GM19193 (cell line): ENCODE data around the gene IL23R.

Source experiments
- POLR2A ChIP-seq: IDR thresholded peaks from 4 replicates; pipeline ENCODE4 v1.6.1; 2011; ENCODE audit not compliant: insufficient read depth, insufficient read length; ENCODE audit errors: extremely low read depth

Gene IL23R

GRCh38 chr1:67204298-67204980 is 38.2 kb downstream of the IL23R start:
- TF ChIP-seq POLR2A = no peak

- TF ChIP-seq POLR2A = no peak
These were observed 42.0 kb downstream of the IL23R start for GRCh38 chr1:67208217-67208616.

GRCh38 chr1:67209521-67209920 is 43.3 kb downstream of the IL23R start:
- TF ChIP-seq POLR2A = no peak

DNA sequence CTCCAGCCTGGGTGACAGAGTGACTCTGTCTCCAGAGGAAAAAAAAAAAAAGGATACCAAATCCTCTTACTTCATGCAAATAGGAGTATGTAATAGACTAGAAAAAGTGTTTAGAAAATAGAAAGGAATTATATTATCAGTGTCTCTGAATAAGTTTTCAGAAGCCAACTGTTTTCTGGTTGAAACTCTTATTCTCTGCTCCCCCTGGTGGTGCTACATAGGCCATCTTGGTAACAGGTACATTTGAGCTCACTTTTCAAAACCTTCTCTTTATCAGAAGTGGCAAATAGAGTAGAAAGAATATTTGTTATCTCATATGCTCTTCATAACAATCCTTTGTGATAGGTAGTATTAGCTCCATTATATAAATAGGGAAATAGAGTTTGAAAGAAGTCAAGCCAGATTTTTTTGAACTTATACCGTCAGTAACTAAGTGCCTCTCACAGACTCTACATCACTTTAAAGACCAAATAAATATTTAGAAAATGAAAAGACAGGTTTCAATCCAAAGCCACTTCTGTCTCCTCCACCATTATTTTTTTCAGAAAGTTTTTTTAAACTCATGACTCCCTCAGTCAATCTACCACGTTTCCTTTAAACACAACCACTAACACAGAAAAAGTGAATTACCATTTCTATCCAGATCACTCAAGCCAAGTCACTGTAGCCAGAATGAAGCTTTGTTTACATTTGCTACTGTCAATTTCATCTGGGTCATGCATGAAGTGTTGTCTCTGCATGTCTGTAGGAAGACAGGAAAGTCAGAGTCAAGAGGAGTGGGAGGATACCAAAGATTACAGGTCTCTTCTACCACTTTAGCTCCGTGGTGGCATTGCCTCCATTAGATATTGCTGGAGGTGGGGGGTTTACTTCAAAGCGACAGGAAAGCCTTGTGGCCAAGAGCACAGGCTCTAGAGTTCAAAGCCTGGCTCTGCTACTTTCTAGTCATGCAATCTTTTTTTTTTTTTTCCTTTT is 45.6 kb downstream of the IL23R start:
- TF ChIP-seq POLR2A = no peak

- no peak for TF ChIP-seq POLR2A
These were observed 46.9 kb downstream of the IL23R start for GRCh38 chr1:67213164-67213563.

DNA sequence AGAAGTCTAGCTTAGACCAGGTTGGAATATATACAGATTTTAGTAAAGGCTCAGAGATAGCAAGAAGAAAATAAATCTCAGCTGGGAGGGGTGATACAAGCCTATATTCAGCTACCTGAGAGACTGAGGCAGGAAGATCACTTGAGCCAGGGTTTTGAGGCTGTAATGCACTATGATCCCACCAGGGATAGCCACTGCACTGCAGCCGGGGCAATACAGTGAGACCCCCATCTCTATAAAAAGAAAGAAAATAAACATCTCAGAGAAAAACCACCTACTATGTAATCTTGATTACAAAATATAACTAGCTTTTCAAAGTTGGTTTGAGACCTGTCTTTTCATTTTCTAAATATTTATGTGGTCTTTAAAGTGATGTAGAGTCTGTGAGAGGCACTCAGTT is 47.7 kb downstream of the IL23R start:
- no peak for TF ChIP-seq POLR2A

DNA sequence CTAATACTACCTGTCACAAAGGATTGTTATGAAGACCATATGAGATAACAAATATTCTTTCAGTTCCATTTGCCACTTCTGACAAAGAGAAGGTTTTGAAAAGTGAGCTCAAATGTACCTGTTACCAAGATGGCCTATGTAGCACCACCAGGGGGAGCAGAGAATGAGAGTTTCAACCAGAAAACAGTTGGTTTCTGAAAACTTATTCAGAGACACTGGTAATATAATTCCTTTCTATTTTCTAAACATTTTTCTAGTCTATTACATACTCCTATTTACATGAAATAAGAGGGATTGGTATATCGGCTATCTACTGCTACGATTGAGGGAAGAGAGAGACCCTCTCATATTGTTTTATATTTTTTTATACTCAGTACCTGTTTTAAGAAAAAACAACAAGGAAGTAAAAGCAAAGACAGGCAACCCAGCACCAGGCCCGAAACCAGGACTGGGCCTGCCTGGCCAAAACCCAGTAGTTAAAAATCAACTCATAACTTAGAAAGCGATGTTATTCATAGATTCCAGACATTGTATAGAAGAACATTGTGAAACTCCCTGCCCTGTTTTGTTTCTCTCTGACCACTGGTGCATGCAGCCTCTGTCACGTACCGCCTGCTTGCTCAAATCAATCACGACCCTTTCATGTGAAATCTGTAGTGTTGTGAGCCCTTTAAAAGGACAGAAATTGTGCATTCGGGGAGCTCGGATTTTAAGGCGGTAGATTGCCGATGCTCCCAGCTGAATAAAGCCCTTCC is 48.3 kb downstream of the IL23R start:
- TF ChIP-seq POLR2A = no peak

- TF ChIP-seq POLR2A = no peak
These were observed 50.1 kb downstream of the IL23R start for GRCh38 chr1:67216401-67216800.

- no peak for TF ChIP-seq POLR2A
These were observed 51.2 kb downstream of the IL23R start for GRCh38 chr1:67217417-67217816.

GRCh38 chr1:67217938-67218337 is 51.7 kb downstream of the IL23R start:
- TF ChIP-seq POLR2A = no peak

- TF ChIP-seq POLR2A = no peak
These were observed 58.6 kb downstream of the IL23R start for GRCh38 chr1:67224856-67225255.

- no peak for TF ChIP-seq POLR2A
These were observed 60.4 kb downstream of the IL23R start for GRCh38 chr1:67226688-67227087.

- no peak for TF ChIP-seq POLR2A
These were observed 60.9 kb downstream of the IL23R start for GRCh38 chr1:67227196-67227595.

DNA sequence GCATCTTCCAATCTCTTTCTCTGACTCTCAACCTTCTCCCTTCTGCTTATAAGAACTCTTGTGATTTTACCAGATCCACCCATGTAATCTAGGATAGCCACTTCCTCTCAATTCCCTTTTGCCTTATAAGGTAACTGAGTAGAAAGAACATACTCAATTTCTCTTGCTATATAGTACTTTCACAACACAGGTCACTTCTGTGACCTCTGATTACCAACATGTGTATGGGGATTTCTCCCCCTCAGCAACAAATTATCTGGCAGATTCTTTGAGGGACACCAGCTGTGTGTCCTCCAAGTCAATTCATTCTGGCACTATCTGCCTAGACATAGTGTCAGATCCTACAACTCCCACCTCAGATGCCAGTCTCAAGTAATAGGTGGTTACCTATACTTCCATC is 62.5 kb downstream of the IL23R start:
- no peak for TF ChIP-seq POLR2A

- TF ChIP-seq POLR2A = no peak
These were observed 64.3 kb downstream of the IL23R start for GRCh38 chr1:67230539-67230938.
